Measurements from ENCODE around the gene HDGFL1. TPM values are rescaled to one million over a fixed set of nuclear protein-coding genes. Genes with fewer than 3 reads are reported as not detected.

Gene HDGFL1
- total and polyA plus RNA-seq, 2 donors (not counting 3 experiments of a cell fraction or from before 2014, with no cell fraction given): not detected

- Histone ChIP-seq H3K9ac (replicated peaks; ENCODE audit: extremely low read depth, insufficient read depth, low read length) (no peak overlapping the region), H3K9me1 (replicated peaks; ENCODE audit: control insufficient read depth, extremely low read depth, insufficient read depth, low read length) (no peaks in the 10 kb centered on the region), H3K36me3 (ENCODE audit: control insufficient read depth in 2 of 2, extremely low read depth in 1 of 2, insufficient read depth in 2 of 2, low read length in 2 of 2) (no peaks in the 10 kb centered on the region), H3K4me2 (ENCODE audit: insufficient read depth, low read length) (no peak overlapping the region), H3K27ac (ENCODE audit: insufficient read depth, low read depth, low read length) (no peak overlapping the region), H3K27me3 (ENCODE audit: control insufficient read depth in 2 of 2, insufficient read depth in 2 of 2, low read length in 2 of 2) (no peaks in the 10 kb centered on the region), H3K4me1 (ENCODE audit: control insufficient read depth, extremely low read depth, insufficient read depth, low read length) (no peaks in the 10 kb centered on the region), H3K9me3 (replicated peaks; ENCODE audit: control insufficient read depth, insufficient read depth, low read length) (no peaks in the 10 kb centered on the region), H2AFZ (ENCODE audit: low read depth, low read length) (no peak overlapping the region), H3K79me2 (ENCODE audit: control insufficient read depth, insufficient read depth, low read length) (no peaks in the 10 kb centered on the region), H4K20me1 (replicated peaks; ENCODE audit: control insufficient read depth, extremely low read depth, insufficient read depth, low read length) (no peaks in the 10 kb centered on the region), H3K4me3 (replicated peaks in 1 of 3; ENCODE audit: insufficient read depth in 1 of 3, low read depth in 1 of 3, low read length in 3 of 3) (no peak overlapping the region)
- BruUV-seq (replicated peaks): no TSS peak
- DNase-seq (ENCODE audit: low read depth, low spot score) (no peak), FAIRE-seq (no peak)
- dilution Hi-C loops (cut with MboI; ENCODE audit: extremely low pct_ligation_motif_present, low sequenced_read_pairs) (no loop called here), intact Hi-C loops (cut with micrococcal nuclease) (no loop called here)
- CTCF ChIA-PET: no interaction called here
- TF ChIP-seq GATA2 (IDR thresholded peaks at IDR 0.05; ENCODE audit: insufficient read depth, insufficient read length, low read depth, low read length): no peak
- TF ChIP-seq JUN (IDR thresholded peaks at IDR 0.05; ENCODE audit: borderline replicate concordance, insufficient read depth, insufficient read length, low read depth): no peak
- no peak for TF ChIP-seq MYC (IDR thresholded peaks at IDR 0.05; ENCODE audit: low read depth, low read length)
- no peak for TF ChIP-seq EZH2 (IDR thresholded peaks at IDR 0.05; ENCODE audit: borderline replicate concordance, low read depth, low read length, severe bottlenecking)
- TF ChIP-seq MAX (IDR thresholded peaks at IDR 0.05; ENCODE audit: insufficient read depth, insufficient read length): no peak
- TF ChIP-seq POLR2A (IDR thresholded peaks at IDR 0.05; ENCODE audit: low read depth, low read length): no peak
- TF ChIP-seq POLR2AphosphoS5 (IDR thresholded peaks at IDR 0.05; ENCODE audit: insufficient read depth, low read depth, low read length): no peak
- TF ChIP-seq FOS (IDR thresholded peaks at IDR 0.05; ENCODE audit: borderline replicate concordance, insufficient read depth, low read length): no peak
- TF ChIP-seq CTCF (IDR thresholded peaks at IDR 0.05; ENCODE audit: extremely low read depth in 1 of 2, insufficient read depth in 1 of 2, low read depth in 1 of 2, low read length in 2 of 2): no peak
- POLR2A ChIA-PET: no interaction called here
Observed at GRCh38 chr6:22568854-22569253, 512 bp upstream of the HDGFL1 start.
